ENCODE measurements around the gene PDE7B. TPM values are rescaled to one million over a fixed set of nuclear protein-coding genes. Genes with fewer than 3 reads are reported as not detected.

The PDE7B gene
- total RNA-seq, 1 donor from 2014 or later, result 0.84 TPM

- Histone ChIP-seq H3K27me3 (ENCODE audit: control insufficient read depth, insufficient read depth, low read length) (no peaks in the 10 kb centered on the region), H3K4me3 (ENCODE audit: low read depth, low read length) (no peak overlapping the region), H3K36me3 (ENCODE audit: control insufficient read depth, insufficient read depth, low read length) (no peaks in the 10 kb centered on the region)
- no peak for TF ChIP-seq CTCF (IDR thresholded peaks at IDR 0.05; ENCODE audit: insufficient read depth, low read length, poor library complexity, severe bottlenecking)
- no peak for DNase-seq (ENCODE audit: low read depth)
Measured at GRCh38 chr6:135902756-135903331, 51.3 kb downstream of the PDE7B start.

- Histone ChIP-seq H3K4me3 (ENCODE audit: low read depth, low read length) (no peak overlapping the region), H3K27me3 (ENCODE audit: control insufficient read depth, insufficient read depth, low read length) (no peaks in the 10 kb centered on the region), H3K36me3 (ENCODE audit: control insufficient read depth, insufficient read depth, low read length) (no peaks in the 10 kb centered on the region)
- no peak for DNase-seq (ENCODE audit: low read depth)
- TF ChIP-seq CTCF (IDR thresholded peaks at IDR 0.05; ENCODE audit: insufficient read depth, low read length, poor library complexity, severe bottlenecking), result no peak
Measured at GRCh38 chr6:135904666-135905065, 53.2 kb downstream of the PDE7B start.

GRCh38 chr6:135905604-135906300, 54.3 kb downstream of the PDE7B start:
- no peak for TF ChIP-seq CTCF (IDR thresholded peaks at IDR 0.05; ENCODE audit: insufficient read depth, low read length, poor library complexity, severe bottlenecking)
- DNase-seq (ENCODE audit: low read depth), result no peak
- Histone ChIP-seq H3K27me3 (ENCODE audit: control insufficient read depth, insufficient read depth, low read length) (no peaks in the 10 kb centered on the region), H3K4me3 (ENCODE audit: low read depth, low read length) (no peak overlapping the region), H3K36me3 (ENCODE audit: control insufficient read depth, insufficient read depth, low read length) (no peaks in the 10 kb centered on the region)

- no peak for DNase-seq (ENCODE audit: low read depth)
- Histone ChIP-seq H3K4me3 (ENCODE audit: low read depth, low read length) (no peak overlapping the region), H3K27me3 (ENCODE audit: control insufficient read depth, insufficient read depth, low read length) (no peaks in the 10 kb centered on the region), H3K36me3 (ENCODE audit: control insufficient read depth, insufficient read depth, low read length) (no peaks in the 10 kb centered on the region)
- TF ChIP-seq CTCF (IDR thresholded peaks at IDR 0.05; ENCODE audit: insufficient read depth, low read length, poor library complexity, severe bottlenecking), result no peak
Measured at GRCh38 chr6:135906542-135906941, 55.0 kb downstream of the PDE7B start.

GRCh38 chr6:135906972-135907465, 55.5 kb downstream of the PDE7B start:
- DNase-seq (ENCODE audit: low read depth), result no peak
- TF ChIP-seq CTCF (IDR thresholded peaks at IDR 0.05; ENCODE audit: insufficient read depth, low read length, poor library complexity, severe bottlenecking), result no peak
- Histone ChIP-seq H3K4me3 (ENCODE audit: low read depth, low read length) (no peak overlapping the region), H3K27me3 (ENCODE audit: control insufficient read depth, insufficient read depth, low read length) (no peaks in the 10 kb centered on the region), H3K36me3 (ENCODE audit: control insufficient read depth, insufficient read depth, low read length) (no peaks in the 10 kb centered on the region)

All from kidney epithelial cell (primary cell).